HG03060 (cell line): ENCODE data around the gene C13orf46.

ENCODE experiments used
- ATAC-seq: cut with Tn5 transposase; IDR thresholded peaks from one replicate; pipeline ENCODE4 v1.9.1; 2021; ENCODE audit warnings: low read depth, moderate number of reproducible peaks; ENCODE audit not compliant: unreplicated experiment

The C13orf46 gene

GRCh38 chr13:113927661-113928581, 46.0 kb downstream of the C13orf46 start:
- no peak for ATAC-seq

GRCh38 chr13:113926951-113927660, 46.8 kb downstream of the C13orf46 start:
- ATAC-seq: no peak

GRCh38 chr13:113926301-113926761, 47.5 kb downstream of the C13orf46 start:
- ATAC-seq: no peak

GRCh38 chr13:113924184-113924901, 49.5 kb downstream of the C13orf46 start:
- ATAC-seq: no peak

- ATAC-seq: no peak
Measured at GRCh38 chr13:113923376-113924063, 50.4 kb downstream of the C13orf46 start.

- no peak for ATAC-seq
Measured at GRCh38 chr13:113922412-113923118, 51.3 kb downstream of the C13orf46 start.

GRCh38 chr13:113921763-113922162, 52.1 kb downstream of the C13orf46 start:
- no peak for ATAC-seq

GRCh38 chr13:113920606-113921286, 53.1 kb downstream of the C13orf46 start:
- ATAC-seq: no peak

- ATAC-seq: no peak
Measured at GRCh38 chr13:113919761-113920559, 53.9 kb downstream of the C13orf46 start.

GRCh38 chr13:113918981-113919701, 54.7 kb downstream of the C13orf46 start:
- ATAC-seq: no peak

- no peak for ATAC-seq
Measured at GRCh38 chr13:113918580-113918979, 55.3 kb downstream of the C13orf46 start.

GRCh38 chr13:113917594-113918371, 56.1 kb downstream of the C13orf46 start:
- ATAC-seq: no peak

GRCh38 chr13:113917096-113917495, 56.8 kb downstream of the C13orf46 start:
- ATAC-seq: no peak

- no peak for ATAC-seq
Measured at GRCh38 chr13:113916330-113916815, 57.5 kb downstream of the C13orf46 start.

GRCh38 chr13:113915786-113916329, 58.0 kb downstream of the C13orf46 start:
- no peak for ATAC-seq

GRCh38 chr13:113915012-113915763, 58.7 kb downstream of the C13orf46 start:
- ATAC-seq: no peak
